ENCODE measurements around the gene TM9SF3. TPM values are rescaled to one million over a fixed set of nuclear protein-coding genes. Genes with fewer than 3 reads are reported as not detected.
A peak's percentile ranks its signal among the peaks of the same experiment; 100 is the strongest.
"Not testable (repeated sequence)": the region's sequence is repeated elsewhere in the genome, so short reads cannot be mapped to it uniquely, and the experiment has no call there.

The TM9SF3 gene
- polyA plus RNA-seq, 1 donor = 76.8 TPM

GRCh38 chr10:96565774-96566173 is 21.0 kb downstream of the TM9SF3 start:
- DNase-seq = no peak

- no peak for DNase-seq
These were observed 25.6 kb downstream of the TM9SF3 start for GRCh38 chr10:96560966-96561887.

GRCh38 chr10:96560489-96560888 is 26.3 kb downstream of the TM9SF3 start:
- DNase-seq = no peak

- no peak for DNase-seq
These were observed 30.8 kb downstream of the TM9SF3 start for GRCh38 chr10:96556003-96556402.

GRCh38 chr10:96555330-96555729 is 31.5 kb downstream of the TM9SF3 start:
- no peak for DNase-seq

- no peak for DNase-seq
These were observed 38.2 kb downstream of the TM9SF3 start for GRCh38 chr10:96548589-96548988.

GRCh38 chr10:96545558-96545957 is 41.3 kb downstream of the TM9SF3 start:
- DNase-seq = not testable (repeated sequence)

- DNase-seq = no peak
These were observed 44.9 kb downstream of the TM9SF3 start for GRCh38 chr10:96541921-96542320.

- no peak for DNase-seq
These were observed 46.6 kb downstream of the TM9SF3 start for GRCh38 chr10:96540240-96540639.

GRCh38 chr10:96538683-96539082 is 48.1 kb downstream of the TM9SF3 start:
- DNase-seq = no peak

- DNase-seq = no peak
These were observed 50.7 kb downstream of the TM9SF3 start for GRCh38 chr10:96536129-96536528.

- DNase-seq = no peak
These were observed 54.3 kb downstream of the TM9SF3 start for GRCh38 chr10:96532523-96532922.

GRCh38 chr10:96529634-96530279 is 57.1 kb downstream of the TM9SF3 start:
- DNase-seq = no peak

GRCh38 chr10:96524741-96525140 is 62.1 kb downstream of the TM9SF3 start:
- DNase-seq = no peak

GRCh38 chr10:96517284-96517683 is 69.5 kb downstream of the TM9SF3 start:
- DNase-seq = no peak

GRCh38 chr10:96516337-96516736 is 70.5 kb downstream of the TM9SF3 start:
- no peak for DNase-seq

- DNase-seq = peak; percentile 74
These were observed 72.9 kb downstream of the TM9SF3 start, which contains the start of gene TLL2 for GRCh38 chr10:96513698-96514561. Gene TLL2 (minus strand): TSS chr10:96513926. CDS start chr10:96513685, 241 bp downstream.

- no peak for DNase-seq
These were observed 73.5 kb downstream of the TM9SF3 start for GRCh38 chr10:96513305-96513697.

GRCh38 chr10:96512524-96513304 is 74.1 kb downstream of the TM9SF3 start:
- DNase-seq = peak; percentile 13

GRCh38 chr10:96511044-96511945 is 75.5 kb downstream of the TM9SF3 start:
- DNase-seq = peak; percentile 23
